ENCODE data around the gene RFTN1. TPM values are rescaled to one million over a fixed set of nuclear protein-coding genes. Genes with fewer than 3 reads are reported as not detected.

The RFTN1 gene
- total and polyA plus RNA-seq, 10 of the 15 experiments (the other 5 are each of a cell fraction or from before 2014, with no cell fraction given): 20.6 to 213 (median 147) TPM

DNA sequence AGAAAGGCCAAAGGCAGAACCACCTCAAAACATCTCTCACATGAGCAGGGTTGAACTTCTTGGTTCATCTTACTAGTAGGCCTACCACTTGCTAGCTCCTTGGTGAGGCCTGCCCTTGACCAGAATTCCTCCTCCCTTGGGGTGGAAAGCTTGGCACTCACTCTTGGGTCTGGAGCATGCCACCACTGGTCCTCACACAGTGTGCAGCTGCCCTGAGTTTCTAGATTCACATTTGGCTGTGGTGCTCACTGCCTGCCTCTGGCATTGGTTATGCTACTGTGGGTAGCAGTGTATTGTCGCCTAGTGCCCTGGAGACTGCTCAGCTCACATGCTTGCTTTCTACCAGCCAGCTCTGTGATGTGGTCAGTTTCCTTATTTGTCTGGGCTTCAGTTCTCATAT lies 224.8 kb downstream of the RFTN1 start (continued):
- no peak for TF ChIP-seq FOS (IDR thresholded peaks at IDR 0.05; ENCODE audit: borderline replicate concordance, extremely low read depth, insufficient read length)
- TF ChIP-seq, protein P1, sequence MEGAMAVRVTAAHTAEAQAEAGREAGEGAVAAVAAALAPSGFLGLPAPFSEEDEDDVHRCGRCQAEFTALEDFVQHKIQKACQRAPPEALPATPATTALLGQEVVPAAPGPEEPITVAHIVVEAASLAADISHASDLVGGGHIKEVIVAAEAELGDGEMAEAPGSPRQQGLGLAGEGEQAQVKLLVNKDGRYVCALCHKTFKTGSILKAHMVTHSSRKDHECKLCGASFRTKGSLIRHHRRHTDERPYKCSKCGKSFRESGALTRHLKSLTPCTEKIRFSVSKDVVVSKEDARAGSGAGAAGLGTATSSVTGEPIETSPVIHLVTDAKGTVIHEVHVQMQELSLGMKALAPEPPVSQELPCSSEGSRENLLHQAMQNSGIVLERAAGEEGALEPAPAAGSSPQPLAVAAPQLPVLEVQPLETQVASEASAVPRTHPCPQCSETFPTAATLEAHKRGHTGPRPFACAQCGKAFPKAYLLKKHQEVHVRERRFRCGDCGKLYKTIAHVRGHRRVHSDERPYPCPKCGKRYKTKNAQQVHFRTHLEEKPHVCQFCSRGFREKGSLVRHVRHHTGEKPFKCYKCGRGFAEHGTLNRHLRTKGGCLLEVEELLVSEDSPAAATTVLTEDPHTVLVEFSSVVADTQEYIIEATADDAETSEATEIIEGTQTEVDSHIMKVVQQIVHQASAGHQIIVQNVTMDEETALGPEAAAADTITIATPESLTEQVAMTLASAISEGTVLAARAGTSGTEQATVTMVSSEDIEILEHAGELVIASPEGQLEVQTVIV (IDR thresholded peaks at IDR 0.05; ENCODE audit: borderline replicate concordance, partially characterized antibody): no peak
- TF ChIP-seq RFX5 (IDR thresholded peaks at IDR 0.05; ENCODE audit: low read depth, low read length): no peak
- no peak for TF ChIP-seq SIX5 (IDR thresholded peaks at IDR 0.05; ENCODE audit: low read depth, low read length, severe bottlenecking)
- TF ChIP-seq ZSCAN29 (IDR thresholded peaks at IDR 0.05): no peak
- no peak for TF ChIP-seq ZNF274 (IDR thresholded peaks at IDR 0.05; ENCODE audit: insufficient read depth, insufficient read length)
- no peak for TF ChIP-seq NFXL1 (IDR thresholded peaks at IDR 0.05; ENCODE audit: borderline replicate concordance)
- TF ChIP-seq BCL11A (IDR thresholded peaks at IDR 0.05; ENCODE audit: low read depth, low read length): no peak
- no peak for TF ChIP-seq BACH1 (IDR thresholded peaks at IDR 0.05; ENCODE audit: borderline replicate concordance)
